A673 (cell line): Measurements from ENCODE around the gene TAF9B.

Experiments used
- CTCF ChIP-seq: fragments of 300-800, 200-600 bp; sonication (generic); conservative IDR thresholded peaks from 2 replicates; pipeline ENCODE4 v1.5.1; 2017; ENCODE audit warnings: low read depth, mild to moderate bottlenecking, antibody characterized with exemption, low read length, moderate library complexity, mixed read lengths
- EZH2 ChIP-seq: fragments of 200-600 bp; sonication (generic); IDR thresholded peaks from 2 replicates; pipeline ENCODE4 v1.6.1; 2017; ENCODE audit warnings: borderline replicate concordance, low read depth, mild to moderate bottlenecking, mixed read lengths, antibody characterized with exemption, low read length; ENCODE audit not compliant: poor library complexity, severe bottlenecking

GRCh38 chrX:78130396-78130795, 9.1 kb downstream of the TAF9B start:
- TF ChIP-seq CTCF (no peak), EZH2 (no peak)
